ENCODE results near the gene CEP350.

DNA sequence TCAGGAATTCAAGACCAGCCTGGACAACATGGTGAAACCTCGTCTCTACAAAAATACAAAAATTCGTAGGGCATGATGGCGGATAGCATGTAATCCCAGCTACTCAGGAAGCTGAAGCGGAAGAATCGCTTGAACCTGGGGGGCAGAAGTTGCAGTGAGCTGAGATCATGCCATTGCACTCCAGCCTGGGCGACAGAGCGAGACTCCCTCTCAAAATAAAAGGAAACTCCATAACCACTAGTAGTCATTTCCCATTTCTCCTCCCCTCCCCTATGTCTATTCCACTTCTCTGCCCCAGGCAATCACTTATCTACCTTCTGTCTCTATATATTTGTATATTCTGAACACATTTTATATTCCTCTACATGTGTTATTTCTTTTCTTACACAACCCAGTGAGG, 4.0 kb upstream of the CEP350 start:
- TF ChIP-seq, protein P1, sequence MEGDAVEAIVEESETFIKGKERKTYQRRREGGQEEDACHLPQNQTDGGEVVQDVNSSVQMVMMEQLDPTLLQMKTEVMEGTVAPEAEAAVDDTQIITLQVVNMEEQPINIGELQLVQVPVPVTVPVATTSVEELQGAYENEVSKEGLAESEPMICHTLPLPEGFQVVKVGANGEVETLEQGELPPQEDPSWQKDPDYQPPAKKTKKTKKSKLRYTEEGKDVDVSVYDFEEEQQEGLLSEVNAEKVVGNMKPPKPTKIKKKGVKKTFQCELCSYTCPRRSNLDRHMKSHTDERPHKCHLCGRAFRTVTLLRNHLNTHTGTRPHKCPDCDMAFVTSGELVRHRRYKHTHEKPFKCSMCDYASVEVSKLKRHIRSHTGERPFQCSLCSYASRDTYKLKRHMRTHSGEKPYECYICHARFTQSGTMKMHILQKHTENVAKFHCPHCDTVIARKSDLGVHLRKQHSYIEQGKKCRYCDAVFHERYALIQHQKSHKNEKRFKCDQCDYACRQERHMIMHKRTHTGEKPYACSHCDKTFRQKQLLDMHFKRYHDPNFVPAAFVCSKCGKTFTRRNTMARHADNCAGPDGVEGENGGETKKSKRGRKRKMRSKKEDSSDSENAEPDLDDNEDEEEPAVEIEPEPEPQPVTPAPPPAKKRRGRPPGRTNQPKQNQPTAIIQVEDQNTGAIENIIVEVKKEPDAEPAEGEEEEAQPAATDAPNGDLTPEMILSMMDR (IDR thresholded peaks at IDR 0.05 in 2 of 3, conservative IDR thresholded peaks at IDR 0.05 in 1 of 3; ENCODE audit: borderline replicate concordance in 1 of 3, insufficient read depth in 1 of 3, low read depth in 2 of 3, low read length in 2 of 3): no peak
- no peak for TF ChIP-seq ZFX (IDR thresholded peaks at IDR 0.05)

Data from HCT116 (cell line).